GM23248 (cell line): ENCODE results near the gene NINJ1. TPM values are rescaled to one million over a fixed set of nuclear protein-coding genes. Genes with fewer than 3 reads are reported as not detected.

Experiments used
- DNase-seq: peaks from one replicate; pipeline ENCODE4 v3.0.0-alpha.2; 2015
- H2AFZ ChIP-seq: fragments of 200-600 bp; sonication (generic); 2 replicates; pipeline ENCODE4 v1.6.1; 2016; ENCODE audit warnings: antibody characterized with exemption
- H3F3A ChIP-seq: fragments of 200-600 bp; sonication (generic); 2 replicates; pipeline ENCODE4 v1.6.1; 2016; ENCODE audit warnings: mild to moderate bottlenecking, antibody characterized with exemption, mixed run types; ENCODE audit not compliant: insufficient read depth
- H3K27ac ChIP-seq: fragments of 200-600 bp; sonication (generic); 2 replicates; pipeline ENCODE4 v1.5.1; 2016; ENCODE audit warnings: mild to moderate bottlenecking
- H3K27me3 ChIP-seq: fragments of 200-600 bp; sonication (generic); replicated peaks from 2 replicates; pipeline ENCODE4 v1.6.1; 2016; ENCODE audit warnings: mild to moderate bottlenecking; ENCODE audit not compliant: insufficient read depth
- H3K36me3 ChIP-seq: fragments of 200-600 bp; sonication (generic); 2 replicates; pipeline ENCODE4 v1.6.1; 2016; ENCODE audit warnings: low read depth, mild to moderate bottlenecking
- H3K4me1 ChIP-seq: fragments of 200-600 bp; sonication (generic); 2 replicates; pipeline ENCODE4 v1.6.1; 2016; ENCODE audit warnings: mild to moderate bottlenecking; ENCODE audit not compliant: insufficient read depth
- H3K4me2 ChIP-seq: fragments of 200-600 bp; sonication (generic); one replicate; pipeline ENCODE4 v1.6.1; 2016; ENCODE audit warnings: mild to moderate bottlenecking; ENCODE audit not compliant: unreplicated experiment
- H3K4me3 ChIP-seq: fragments of 200-600 bp; sonication (generic); 2 replicates; pipeline ENCODE4 v1.5.1; 2016; ENCODE audit warnings: mild to moderate bottlenecking
- H3K79me2 ChIP-seq: fragments of 200-600 bp; sonication (generic); 2 replicates; pipeline ENCODE4 v1.6.1; 2016; ENCODE audit warnings: mild to moderate bottlenecking; ENCODE audit not compliant: insufficient read depth
- H3K9ac ChIP-seq: fragments of 200-600 bp; sonication (generic); 2 replicates; pipeline ENCODE4 v1.6.1; 2016; ENCODE audit warnings: mild to moderate bottlenecking
- H3K9me2 ChIP-seq: fragments of 200-600 bp; sonication (generic); 2 replicates; pipeline ENCODE4 v1.6.1; 2016; ENCODE audit warnings: mixed run types, mild to moderate bottlenecking, moderate library complexity; ENCODE audit not compliant: insufficient read depth
- H3K9me3 ChIP-seq: fragments of 200-600 bp; sonication (generic); one replicate; pipeline ENCODE4 v1.6.1; 2017; ENCODE audit warnings: low read depth
- H4K20me1 ChIP-seq: fragments of 200-600 bp; sonication (generic); 2 replicates; pipeline ENCODE4 v1.6.0; 2016; ENCODE audit not compliant: insufficient read depth
- EZH2 ChIP-seq: fragments of 200-600 bp; sonication (generic); IDR thresholded peaks from 2 replicates; pipeline ENCODE4 v1.6.1; 2018; ENCODE audit warnings: antibody characterized with exemption, mild to moderate bottlenecking; ENCODE audit not compliant: insufficient read depth, poor library complexity, severe bottlenecking
- EZH2phosphoT487 ChIP-seq: fragments of 200-600 bp; sonication (generic); IDR thresholded peaks from 2 replicates; pipeline ENCODE4 v1.6.1; 2018; ENCODE audit warnings: antibody characterized with exemption, moderate library complexity, mild to moderate bottlenecking, low read depth; ENCODE audit not compliant: insufficient read depth
- WGBS, 2 experiments: methylation state at CpG; one replicate each; pipeline ENCODE4 v1.1.6; 2015 to 2017; ENCODE audit warnings: low lambda C conversion rate in 2 of 2, low coverage in 1 of 2; ENCODE audit errors: missing lambda C conversion rate in 2 of 2; 5-methylcytosine and 5-hydroxymethylcytosine counted together
- in situ Hi-C: fragments of 300-500 bp; cut with MboI; formaldehyde crosslinking; loops from 2 replicates; pipeline ENCODE4 v1.15.0; 2020
- polyA plus RNA-seq: library from polyadenylated mRNA; unstranded; fragments of >200 nt; fragmentation: Nextera tagmentation; extraction: Ambion mirVana; gene quantifications from 2 replicates; pipeline ENCODE4 v1.2.1, GENCODE V29; 2016
- total RNA-seq: library from RNA; depleted of rRNA; stranded (reverse); fragments of >200 nt; shearing (Covaris generic); gene quantifications from 2 replicates; pipeline ENCODE4 v1.2.3, GENCODE V29; 2014

NINJ1 gene
- total and polyA plus RNA-seq, 2 experiments from 2014 or later: 24.9 to 44.2 TPM

DNA sequence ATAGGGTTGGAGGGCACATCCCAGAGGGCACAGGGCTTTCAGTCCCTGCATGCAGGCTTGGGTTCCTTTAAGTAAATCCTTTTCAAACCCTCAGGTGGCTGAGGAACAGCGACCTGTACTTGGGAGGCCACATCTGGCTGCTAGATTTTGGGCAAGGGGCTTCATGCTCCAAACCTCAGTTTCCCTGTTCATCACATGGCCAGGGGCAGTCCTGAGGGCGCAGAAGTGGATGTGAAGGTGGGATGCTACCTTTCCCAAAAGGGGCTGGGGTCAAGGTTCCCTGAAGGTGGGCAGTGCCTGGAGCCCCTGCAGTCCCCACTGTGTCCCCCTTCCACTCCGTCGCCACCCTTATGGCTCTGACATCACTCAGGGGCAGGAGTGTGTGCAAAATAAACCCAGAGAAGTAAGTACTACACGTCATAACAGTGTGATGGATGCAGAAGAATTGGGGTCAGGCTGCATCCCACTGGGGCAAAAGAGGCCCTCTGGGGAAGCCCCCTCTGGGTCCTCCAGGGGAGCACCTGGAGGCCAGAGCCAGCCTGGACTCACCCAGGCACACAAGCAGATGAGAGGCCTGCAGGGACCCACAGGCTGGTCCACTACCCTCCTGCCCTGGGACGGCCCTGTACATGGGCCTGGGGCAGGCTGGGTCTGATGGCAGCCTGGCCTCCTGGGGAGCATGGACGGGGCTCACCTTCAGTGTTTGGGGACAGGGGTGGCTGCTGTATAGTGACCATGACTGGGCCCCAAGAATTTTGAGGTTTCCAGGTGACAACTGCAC lies 40.0 kb downstream of the NINJ1 start:
- Histone ChIP-seq H3K27ac (no peak overlapping the region), H2AFZ (no peak overlapping the region)

DNA sequence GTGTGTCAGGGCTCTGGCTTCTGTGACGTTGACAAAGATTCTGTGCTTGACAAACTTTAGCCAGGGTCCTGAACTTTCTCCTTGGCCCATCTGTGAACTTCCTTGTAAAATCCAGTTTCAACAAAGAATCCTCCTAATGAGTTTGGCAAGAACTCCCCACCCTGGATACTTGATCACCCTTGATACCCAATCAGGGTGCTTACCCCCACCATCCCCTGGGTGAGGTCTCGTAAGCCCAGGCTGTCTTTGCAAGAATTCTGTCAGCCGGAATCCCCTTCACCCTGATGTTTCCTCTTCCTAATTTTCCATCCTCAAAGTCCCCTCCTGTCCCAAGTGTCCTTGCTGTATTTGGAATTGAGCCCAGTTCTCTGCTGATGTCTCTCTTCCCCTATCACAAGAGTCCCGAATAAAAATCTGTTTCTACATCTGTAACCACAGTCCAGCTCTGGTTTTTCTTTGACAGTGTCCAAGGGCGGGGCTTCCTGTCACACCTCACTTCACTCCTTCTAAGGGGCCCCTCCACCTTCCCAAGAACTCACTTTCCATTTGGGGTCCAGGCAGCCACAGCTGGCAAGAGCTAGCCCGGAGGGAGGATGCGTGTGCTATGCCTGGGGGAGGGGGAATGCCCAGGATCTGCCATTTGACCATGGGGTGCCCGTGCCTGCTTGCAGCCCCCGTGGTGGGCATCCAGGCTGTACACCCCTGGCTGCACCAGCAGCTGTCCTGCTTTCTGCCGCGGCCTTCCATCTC lies 40.7 kb downstream of the NINJ1 start:
- Histone ChIP-seq H3K9me3 (no peaks in the 10 kb centered on the region), H3K4me3 (no peak overlapping the region), H3K4me2 (no peak overlapping the region), H3K27ac (no peak overlapping the region), H3K9ac (no peak overlapping the region), H3K9me2 (no peaks in the 10 kb centered on the region), H3K27me3 (no peaks in the 10 kb centered on the region), H3K36me3 (no peaks in the 10 kb centered on the region), H2AFZ (no peak overlapping the region), H4K20me1 (no peaks in the 10 kb centered on the region), H3K4me1 (peaks cover 19% of the 10 kb centered on the region), H3F3A (peaks cover 46% of the 10 kb centered on the region), H3K79me2 (peaks cover 20% of the 10 kb centered on the region)
- no peak for TF ChIP-seq EZH2
- no peak for TF ChIP-seq EZH2phosphoT487
- 59 to 61% methylated on average over 11 of the region's 11 CpGs for WGBS, 2 experiments
- in situ Hi-C loops: no loop called here
- no peak for DNase-seq

More for the DNA sequence above, 40.0 kb downstream of the NINJ1 start:
- H3K4me1 ChIP-seq: peaks cover 20% of the 10 kb centered on the region
- no peak overlapping the region for H3K9ac ChIP-seq
- no peaks in the 10 kb centered on the region for H4K20me1 ChIP-seq
- no peaks in the 10 kb centered on the region for H3K9me3 ChIP-seq
- in situ Hi-C loops: no loop called here
- TF ChIP-seq EZH2phosphoT487 (no peak), EZH2 (no peak)
- H3K27me3 ChIP-seq: no peaks in the 10 kb centered on the region
- no peak for DNase-seq
- H3K4me3 ChIP-seq: no peak overlapping the region
- H3K36me3 ChIP-seq: no peaks in the 10 kb centered on the region
- H3F3A ChIP-seq: peaks cover 50% of the 10 kb centered on the region
- H3K9me2 ChIP-seq: no peaks in the 10 kb centered on the region
- peaks cover 22% of the 10 kb centered on the region for H3K79me2 ChIP-seq
- H3K4me2 ChIP-seq: no peak overlapping the region
- WGBS, 2 experiments: 76 to 81% methylated on average over 6 to 7 of the region's 7 CpGs

DNA sequence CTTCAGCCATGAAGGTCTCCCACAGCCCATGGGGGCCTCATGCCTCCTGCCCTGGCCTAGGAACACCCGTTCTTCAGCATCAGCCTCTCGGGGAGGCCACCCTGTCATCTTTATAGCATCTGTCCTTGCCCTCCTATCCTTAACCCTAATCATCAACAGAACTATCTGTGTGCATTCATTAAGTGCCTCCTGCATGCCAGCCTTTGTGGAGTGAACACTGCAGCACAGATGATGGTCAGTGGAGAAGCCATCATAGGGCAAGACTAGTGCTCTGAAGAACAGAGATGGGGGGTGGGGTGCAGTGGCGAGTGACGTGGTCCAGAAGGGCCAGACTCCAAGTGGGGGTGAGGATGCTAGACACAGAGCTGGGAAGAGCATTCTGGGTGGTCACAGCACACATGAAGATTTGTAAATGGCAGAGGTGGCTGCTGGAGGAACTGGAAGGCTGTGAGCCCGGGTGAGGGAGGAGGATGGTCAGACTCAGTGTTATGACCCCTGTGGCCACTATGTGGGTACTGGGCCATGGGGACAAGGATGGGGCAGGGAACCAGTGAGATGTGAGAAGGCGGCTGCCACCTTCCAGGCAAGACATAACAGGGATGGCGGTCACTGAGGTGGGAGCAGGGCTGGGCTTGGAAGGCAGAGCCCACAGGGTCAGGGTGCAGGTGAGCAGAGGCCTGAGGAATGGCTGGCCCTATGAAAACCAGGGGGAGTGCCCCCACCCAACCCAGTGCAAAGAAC lies 41.6 kb downstream of the NINJ1 start:
- H3K79me2 ChIP-seq: peaks cover 12% of the 10 kb centered on the region
- no peaks in the 10 kb centered on the region for H4K20me1 ChIP-seq
- 84% methylated on average over 7 of the region's 7 CpGs for WGBS, 2 experiments
- 0 out of 2 replicates have a peak overlapping the region, but pooled peaks have one; percentile 30 for H2AFZ ChIP-seq
- in situ Hi-C loops: no loop called here
- peak overlapping the region; percentile 63 for H3K9ac ChIP-seq
- H3K4me2 ChIP-seq: no peak overlapping the region
- peaks cover 10% of the 10 kb centered on the region for H3K4me1 ChIP-seq
- no peak overlapping the region for H3K4me3 ChIP-seq
- no peak for DNase-seq
- no peaks in the 10 kb centered on the region for H3K36me3 ChIP-seq
- H3K9me2 ChIP-seq: no peaks in the 10 kb centered on the region
- no peaks in the 10 kb centered on the region for H3K27me3 ChIP-seq
- TF ChIP-seq EZH2 (no peak), EZH2phosphoT487 (no peak)
- H3K27ac ChIP-seq: peak overlapping the region; percentile 88
- H3F3A ChIP-seq: peaks cover 39% of the 10 kb centered on the region
- H3K9me3 ChIP-seq: no peaks in the 10 kb centered on the region

DNA sequence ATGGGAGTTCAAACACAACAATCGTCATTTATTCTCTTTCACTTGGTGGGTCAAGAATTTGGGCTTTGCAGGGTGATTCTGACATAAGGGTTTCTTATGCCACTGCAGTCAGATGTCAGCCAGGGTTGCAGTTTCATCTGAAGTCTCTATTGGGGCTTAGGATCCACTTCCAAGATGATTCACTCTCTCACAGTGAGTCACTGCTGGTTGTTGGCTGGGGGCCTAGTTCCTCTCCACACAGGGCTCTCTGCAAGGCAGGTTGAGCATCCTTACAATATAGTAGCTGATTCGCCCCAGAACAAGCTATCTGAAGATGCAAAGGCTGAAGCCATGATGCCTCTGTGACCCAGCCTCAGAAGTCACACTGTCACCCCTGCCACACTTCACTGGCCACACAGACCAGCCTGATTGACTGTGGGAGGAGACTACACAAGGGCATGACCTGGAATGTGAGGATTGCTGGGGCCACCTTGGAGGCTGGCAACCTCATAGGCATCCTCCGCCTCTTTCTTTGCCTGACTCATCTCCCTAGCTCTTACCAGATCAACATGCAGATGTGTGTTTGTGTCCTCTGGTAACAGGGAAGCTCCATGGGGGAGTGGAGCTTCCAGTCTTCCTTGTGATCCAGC lies 42.5 kb downstream of the NINJ1 start:
- Histone ChIP-seq H3K4me1 (peaks cover 7% of the 10 kb centered on the region; the same call in 1 of the 2 replicates), H4K20me1 (no peaks in the 10 kb centered on the region), H3F3A (peaks cover 34% of the 10 kb centered on the region), H3K9ac (peak overlapping the region; percentile 63; the same call in 1 of the 2 replicates), H3K4me3 (no peak overlapping the region), H2AFZ (0 out of 2 replicates have a peak overlapping the region, but pooled peaks have one; percentile 30), H3K9me2 (no peaks in the 10 kb centered on the region), H3K36me3 (no peaks in the 10 kb centered on the region), H3K4me2 (no peak overlapping the region), H3K9me3 (no peaks in the 10 kb centered on the region), H3K27me3 (no peaks in the 10 kb centered on the region), H3K79me2 (peaks cover 4% of the 10 kb centered on the region; the same call in 1 of the 2 replicates), H3K27ac (peak overlapping the region; percentile 88)
- TF ChIP-seq EZH2phosphoT487 (no peak), EZH2 (no peak)
- DNase-seq: peak; percentile 84
- WGBS, 2 experiments: 38 to 43% methylated on average over 3 of the region's 3 CpGs
- in situ Hi-C loops: no loop called here
